Liver (tissue), 9 donors: ENCODE measurements around the gene OR4D9. TPM values are rescaled to one million over a fixed set of nuclear protein-coding genes. Genes with fewer than 3 reads are reported as not detected.

ENCODE experiments used
- DNase-seq: peaks from one replicate; pipeline ENCODE4 v3.0.0-alpha.2; 2017; ENCODE audit warnings: low spot score
- H3K27ac ChIP-seq, 2 donors: one replicate each; pipeline ENCODE4 v1.7.0; 2013; ENCODE audit warnings: inconsistent platforms in 2 of 2, low read length in 2 of 2, control low read depth in 1 of 2, low read depth in 1 of 2, mild to moderate bottlenecking in 1 of 2
- H3K27me3 ChIP-seq, 4 donors: one replicate each; pipeline versions ENCODE4 v1.6.1 to v1.7.0; 2013; ENCODE audit warnings: low read length in 3 of 4, inconsistent platforms in 1 of 4, mild to moderate bottlenecking in 1 of 4, moderate library complexity in 1 of 4; ENCODE audit not compliant: control insufficient read depth in 4 of 4, insufficient read depth in 4 of 4
- H3K36me3 ChIP-seq, 4 donors: one replicate each; pipeline versions ENCODE4 v1.6.1 to v1.7.0; 2013; ENCODE audit warnings: low read length in 3 of 4, mild to moderate bottlenecking in 3 of 4, low read depth in 1 of 4, moderate library complexity in 1 of 4; ENCODE audit not compliant: control insufficient read depth in 4 of 4, insufficient read depth in 3 of 4
- H3K4me1 ChIP-seq, 4 donors: one replicate each; pipeline versions ENCODE4 v1.6.1 to v1.7.0; 2013; ENCODE audit warnings: low read length in 3 of 4, mild to moderate bottlenecking in 3 of 4, moderate library complexity in 1 of 4; ENCODE audit not compliant: control insufficient read depth in 4 of 4, insufficient read depth in 4 of 4
- H3K4me3 ChIP-seq, 3 donors: one replicate each; pipeline versions ENCODE4 v1.6.1 to v1.7.0; 2013; ENCODE audit warnings: low read length in 3 of 3, control low read depth in 1 of 3, low read depth in 1 of 3, mild to moderate bottlenecking in 1 of 3
- H3K9ac ChIP-seq, 2 donors: one replicate each; pipeline ENCODE4 v1.7.0; 2013; ENCODE audit warnings: low read length in 2 of 2, mild to moderate bottlenecking in 2 of 2, moderate library complexity in 2 of 2, control low read depth in 1 of 2, low read depth in 1 of 2
- H3K9me3 ChIP-seq, 4 donors: one replicate each; pipeline versions ENCODE4 v1.6.1 to v1.7.0; 2013; ENCODE audit warnings: low read length in 3 of 4; ENCODE audit not compliant: control insufficient read depth in 4 of 4
- CTCF ChIP-seq: fragments of 150-350 bp; IDR thresholded peaks from 2 replicates; pipeline ENCODE4 v1.5.1; 2017; ENCODE audit warnings: improper control_type of control experiment, low read depth, low read length; ENCODE audit not compliant: missing input control
- EGR1 ChIP-seq, 2 donors: IDR thresholded peaks; 2 replicates each; pipeline ENCODE4 v1.6.1; 2016 to 2018; ENCODE audit warnings: antibody characterized with exemption in 2 of 2, low read depth in 2 of 2
- FOXA1 ChIP-seq: IDR thresholded peaks from 2 replicates; pipeline ENCODE4 v1.6.1; 2016; ENCODE audit warnings: antibody characterized with exemption
- FOXA2 ChIP-seq: IDR thresholded peaks from 2 replicates; pipeline ENCODE4 v1.6.1; 2016; ENCODE audit warnings: antibody characterized with exemption
- GABPA ChIP-seq, 2 donors: IDR thresholded peaks in 1 of 2; conservative IDR thresholded peaks in 1 of 2; 2 replicates each; pipeline ENCODE4 v1.6.1; 2016; ENCODE audit warnings: antibody characterized with exemption in 2 of 2, mild to moderate bottlenecking in 1 of 2, moderate library complexity in 1 of 2
- HNF4A ChIP-seq, 2 donors: conservative IDR thresholded peaks; 2 replicates each; pipeline ENCODE4 v1.6.1; 2016; ENCODE audit warnings: antibody characterized with exemption in 2 of 2, mild to moderate bottlenecking in 2 of 2
- HNF4G ChIP-seq: IDR thresholded peaks from 2 replicates; pipeline ENCODE4 v1.6.1; 2016; ENCODE audit warnings: antibody characterized with exemption
- JUND ChIP-seq, 2 donors: IDR thresholded peaks; 2 replicates each; pipeline ENCODE4 v1.6.1; 2016; ENCODE audit warnings: antibody characterized with exemption in 2 of 2
- MAX ChIP-seq: IDR thresholded peaks from 2 replicates; pipeline ENCODE4 v1.6.1; 2016; ENCODE audit warnings: antibody characterized with exemption
- NR2F2 ChIP-seq: IDR thresholded peaks from 2 replicates; pipeline ENCODE4 v1.6.1; 2016; ENCODE audit warnings: antibody characterized with exemption
- RAD21 ChIP-seq, 2 donors: IDR thresholded peaks; 2 replicates each; pipeline ENCODE4 v1.6.1; 2016; ENCODE audit warnings: antibody characterized with exemption in 2 of 2, mild to moderate bottlenecking in 2 of 2
- REST ChIP-seq: IDR thresholded peaks from 2 replicates; pipeline ENCODE4 v1.6.1; 2016; ENCODE audit warnings: antibody characterized with exemption, mild to moderate bottlenecking
- RXRA ChIP-seq, 2 donors: IDR thresholded peaks; 2 replicates each; pipeline ENCODE4 v1.6.1; 2017 to 2018; ENCODE audit warnings: antibody characterized with exemption in 2 of 2, mild to moderate bottlenecking in 1 of 2
- TAF1 ChIP-seq: conservative IDR thresholded peaks from 2 replicates; pipeline ENCODE4 v1.6.1; 2016; ENCODE audit warnings: antibody characterized with exemption, mild to moderate bottlenecking
- YY1 ChIP-seq: IDR thresholded peaks from 2 replicates; pipeline ENCODE4 v1.6.1; 2016; ENCODE audit warnings: antibody characterized with exemption, mild to moderate bottlenecking
- ZBTB33 ChIP-seq: IDR thresholded peaks from 2 replicates; pipeline ENCODE4 v1.6.1; 2016; ENCODE audit warnings: antibody characterized with exemption
- WGBS: extraction: QIAGEN DNeasy Blood & Tissue Kit; methylation state at CpG from one replicate; pipeline ENCODE4 v1.1.7; 2013; 5-methylcytosine and 5-hydroxymethylcytosine counted together
- polyA plus RNA-seq, 2 donors: library from polyadenylated mRNA; stranded (reverse) in 1 of 2; unstranded in 1 of 2; fragments of 200-250 nt in 1 of 2; fragments of >200 nt in 1 of 2; fragmentation: Nextera tagmentation in 1 of 2; extraction: Ambion mirVana in 1 of 2; gene quantifications; one replicate each; pipeline versions ENCODE4 v1.2.1 to v1.2.3, GENCODE V29; 2013 to 2015
- total RNA-seq, 2 donors: library from RNA; depleted of rRNA; stranded (reverse); fragments of >200 nt; gene quantifications; one replicate each; pipeline ENCODE4 v1.2.3, GENCODE V29; 2014
- donor health status: healthy.
- donor health status: healthy.
- donor health status: healthy.
- donor health status: healthy.
- donor health status: healthy.

OR4D9 gene
- total and polyA plus RNA-seq, 4 donors: not detected

GRCh38 chr11:59501931-59502330 lies 9.4 kb upstream of the OR4D9 start:
- 53% methylated on average over 1 of the region's 1 CpG for WGBS
- H3K9ac ChIP-seq: no peak overlapping the region

GRCh38 chr11:59503276-59503675 lies 8.1 kb upstream of the OR4D9 start, which contains the start of gene OR4D11:
OR4D11 (plus strand) TSS chr11:59503576; CDS start chr11:59503576, 0 bp downstream.
- Histone ChIP-seq H3K36me3 (no peaks in the 10 kb centered on the region), H3K27ac (no peak within 1 kb of the TSS), H3K4me1 (no peaks in the 10 kb centered on the region), H3K27me3 (no peaks in the 10 kb centered on the region), H3K9me3 (no peaks in the 10 kb centered on the region), H3K9ac (no peak within 1 kb of the TSS), H3K4me3 (no peak within 1 kb of the TSS)
- TF ChIP-seq FOXA2 (no peak), HNF4G (no peak), JUND (IDR thresholded peaks at IDR 0.05) (no peak), TAF1 (no peak), RXRA (IDR thresholded peaks at IDR 0.05) (no peak)
- no peak for DNase-seq

More at GRCh38 chr11:59501931-59502330, 9.4 kb upstream of the OR4D9 start:
- Histone ChIP-seq H3K4me1 (no peaks in the 10 kb centered on the region), H3K4me3 (no peak overlapping the region), H3K27me3 (no peaks in the 10 kb centered on the region), H3K36me3 (no peaks in the 10 kb centered on the region), H3K9me3 (no peaks in the 10 kb centered on the region), H3K27ac (no peak overlapping the region)
- TF ChIP-seq FOXA1 (no peak), EGR1 (IDR thresholded peaks at IDR 0.05; ENCODE audit: low read depth in 2 of 2) (no peak), REST (no peak), TAF1 (no peak), NR2F2 (no peak), RAD21 (IDR thresholded peaks at IDR 0.05) (no peak), HNF4A (conservative IDR thresholded peaks at IDR 0.05) (no peak), YY1 (no peak), HNF4G (no peak), ZBTB33 (no peak), FOXA2 (no peak), MAX (no peak), JUND (IDR thresholded peaks at IDR 0.05) (no peak)
- no peak for DNase-seq

- no peaks in the 10 kb centered on the region for H3K36me3 ChIP-seq
- H3K27me3 ChIP-seq: peaks cover 0 to 3% (median 0%) of the 10 kb centered on the region in 4 donors
- no peak for DNase-seq
- H3K4me1 ChIP-seq: no peaks in the 10 kb centered on the region
- 74% methylated on average over 1 of the region's 1 CpG for WGBS
- H3K4me3 ChIP-seq: no peak overlapping the region
- TF ChIP-seq ZBTB33: no peak
- no peak for TF ChIP-seq RXRA (IDR thresholded peaks at IDR 0.05)
- TF ChIP-seq HNF4A (conservative IDR thresholded peaks at IDR 0.05): no peak
- TF ChIP-seq CTCF: no peak
- no peak for TF ChIP-seq EGR1 (IDR thresholded peaks at IDR 0.05; ENCODE audit: low read depth in 2 of 2)
- TF ChIP-seq GABPA (IDR thresholded peaks at IDR 0.05 in 1 of 2, conservative IDR thresholded peaks at IDR 0.05 in 1 of 2): no peak
- no peak for TF ChIP-seq NR2F2
- H3K27ac ChIP-seq: no peak overlapping the region
- no peaks in the 10 kb centered on the region for H3K9me3 ChIP-seq
- no peak overlapping the region for H3K9ac ChIP-seq
These were observed 336 bp downstream of the OR4D9 start for GRCh38 chr11:59511675-59512074.
